HepG2 (cell line): ENCODE data around the gene POLR1E. TPM values are rescaled to one million over a fixed set of nuclear protein-coding genes. Genes with fewer than 3 reads are reported as not detected.

Experiments
- ATF7-NPFF ChIP-seq: sonication (generic); formaldehyde crosslinking; IDR thresholded peaks from 2 replicates; pipeline ENCODE4 v1.8.1; 2023; ENCODE audit warnings: mild to moderate bottlenecking, low read depth, missing genetic modification reagents, moderate library complexity
- BCL6 ChIP-seq: IDR thresholded peaks from 2 replicates; pipeline ENCODE4 v1.6.1; 2016; ENCODE audit warnings: missing genetic modification reagents, missing compliant biosample characterization
- ETV6 ChIP-seq: sonication (generic); formaldehyde crosslinking; conservative IDR thresholded peaks from 2 replicates; pipeline ENCODE4 v1.4.0; 2020; ENCODE audit warnings: missing genetic modification reagents
- FOXC1 ChIP-seq: sonication (generic); formaldehyde crosslinking; IDR thresholded peaks from 2 replicates; pipeline ENCODE4 v1.8.0; 2022; ENCODE audit warnings: mild to moderate bottlenecking, missing genetic modification reagents, borderline replicate concordance
- KDM5B ChIP-seq: sonication (generic); formaldehyde crosslinking; IDR thresholded peaks from 2 replicates; pipeline ENCODE4 v1.4.0; 2020; ENCODE audit warnings: missing genetic modification reagents, mild to moderate bottlenecking, borderline replicate concordance
- KLF13 ChIP-seq: sonication (generic); formaldehyde crosslinking; IDR thresholded peaks from 2 replicates; pipeline ENCODE4 v1.4.0; 2020; ENCODE audit warnings: mild to moderate bottlenecking, missing genetic modification reagents
- MTA1 ChIP-seq: sonication (generic); formaldehyde crosslinking; IDR thresholded peaks from 2 replicates; pipeline ENCODE4 v1.4.0; 2020; ENCODE audit warnings: missing genetic modification reagents, mild to moderate bottlenecking, borderline replicate concordance
- SP140L ChIP-seq: sonication (generic); formaldehyde crosslinking; IDR thresholded peaks from 2 replicates; pipeline ENCODE4 v1.4.0; 2020; ENCODE audit warnings: missing genetic modification reagents, borderline replicate concordance
- TEAD2 ChIP-seq: sonication (generic); formaldehyde crosslinking; IDR thresholded peaks from 2 replicates; pipeline ENCODE4 v1.9.0; 2021; ENCODE audit warnings: missing genetic modification reagents
- TMF1 ChIP-seq: sonication (generic); formaldehyde crosslinking; IDR thresholded peaks from 2 replicates; pipeline ENCODE4 v1.8.1; 2022; ENCODE audit warnings: low read depth, missing genetic modification reagents
- WIZ ChIP-seq: sonication (generic); formaldehyde crosslinking; IDR thresholded peaks from 2 replicates; pipeline ENCODE4 v1.5.1; 2020; ENCODE audit warnings: mild to moderate bottlenecking, missing genetic modification reagents
- YEATS4 ChIP-seq: sonication (generic); formaldehyde crosslinking; IDR thresholded peaks from 2 replicates; pipeline ENCODE4 v1.4.0; 2020; ENCODE audit warnings: missing genetic modification reagents, borderline replicate concordance
- ZKSCAN8 ChIP-seq: IDR thresholded peaks from 2 replicates; pipeline ENCODE4 v1.6.1; 2016; ENCODE audit warnings: borderline replicate concordance, missing genetic modification reagents, missing compliant biosample characterization
- ZNF180 ChIP-seq: sonication (generic); formaldehyde crosslinking; IDR thresholded peaks from 2 replicates; pipeline ENCODE4 v1.4.0; 2020; ENCODE audit warnings: low read depth, missing genetic modification reagents, borderline replicate concordance
- ZNF607 ChIP-seq: sonication (generic); formaldehyde crosslinking; IDR thresholded peaks from 2 replicates; pipeline ENCODE4 v1.5.1; 2020; ENCODE audit warnings: missing genetic modification reagents, mild to moderate bottlenecking, borderline replicate concordance
- ZNF710 ChIP-seq: sonication (generic); formaldehyde crosslinking; IDR thresholded peaks from 2 replicates; pipeline ENCODE4 v1.5.0; 2020; ENCODE audit warnings: mild to moderate bottlenecking, missing genetic modification reagents, borderline replicate concordance
- polyA plus RNA-seq, 8 experiments: library from polyadenylated mRNA; depleted of rRNA in 3 of 8; stranded (reverse) in 7 of 8; unstranded in 1 of 8; fragments of >200 nt; fragmentation: Illumina TruSeq in 4 of 8; extraction: Trizol in 4 of 8; gene quantifications; 2 replicates each; pipeline versions ENCODE4 v1.2.1 to v1.2.3, GENCODE V29; 2011 to 2016; ENCODE audit warnings: low read depth in 4 of 8, missing spikeins in 1 of 8, mixed read lengths in 1 of 8; ENCODE audit not compliant: insufficient read depth in 1 of 8
- total RNA-seq, 5 experiments: library from RNA; depleted of rRNA; stranded (reverse); fragments of >200 nt; fragmentation: Illumina TruSeq; extraction: Trizol; gene quantifications; 2 replicates each; pipeline ENCODE4 v1.2.3, GENCODE V29; 2016; ENCODE audit warnings: low read depth in 1 of 5
- TF ChIP-seq, protein P1 (sequence below): sonication (generic); formaldehyde crosslinking; IDR thresholded peaks from 2 replicates; pipeline ENCODE4 v1.5.1; 2020; ENCODE audit warnings: mild to moderate bottlenecking, missing genetic modification reagents, borderline replicate concordance
- TF ChIP-seq, protein P2 (sequence below): IDR thresholded peaks from 2 replicates; pipeline ENCODE4 v1.6.1; 2016; ENCODE audit warnings: mild to moderate bottlenecking
- TF ChIP-seq, protein P3 (sequence below): IDR thresholded peaks from 2 replicates; pipeline ENCODE4 v1.6.1; 2016; ENCODE audit warnings: mild to moderate bottlenecking, missing biosample characterization, missing genetic modification reagents

Gene POLR1E
- total and polyA plus RNA-seq, 2 of the 13 experiments (the other 11 are each of a cell fraction or from before 2014, with no cell fraction given): 23.0 to 37.8 TPM

- TF ChIP-seq, protein P1, sequence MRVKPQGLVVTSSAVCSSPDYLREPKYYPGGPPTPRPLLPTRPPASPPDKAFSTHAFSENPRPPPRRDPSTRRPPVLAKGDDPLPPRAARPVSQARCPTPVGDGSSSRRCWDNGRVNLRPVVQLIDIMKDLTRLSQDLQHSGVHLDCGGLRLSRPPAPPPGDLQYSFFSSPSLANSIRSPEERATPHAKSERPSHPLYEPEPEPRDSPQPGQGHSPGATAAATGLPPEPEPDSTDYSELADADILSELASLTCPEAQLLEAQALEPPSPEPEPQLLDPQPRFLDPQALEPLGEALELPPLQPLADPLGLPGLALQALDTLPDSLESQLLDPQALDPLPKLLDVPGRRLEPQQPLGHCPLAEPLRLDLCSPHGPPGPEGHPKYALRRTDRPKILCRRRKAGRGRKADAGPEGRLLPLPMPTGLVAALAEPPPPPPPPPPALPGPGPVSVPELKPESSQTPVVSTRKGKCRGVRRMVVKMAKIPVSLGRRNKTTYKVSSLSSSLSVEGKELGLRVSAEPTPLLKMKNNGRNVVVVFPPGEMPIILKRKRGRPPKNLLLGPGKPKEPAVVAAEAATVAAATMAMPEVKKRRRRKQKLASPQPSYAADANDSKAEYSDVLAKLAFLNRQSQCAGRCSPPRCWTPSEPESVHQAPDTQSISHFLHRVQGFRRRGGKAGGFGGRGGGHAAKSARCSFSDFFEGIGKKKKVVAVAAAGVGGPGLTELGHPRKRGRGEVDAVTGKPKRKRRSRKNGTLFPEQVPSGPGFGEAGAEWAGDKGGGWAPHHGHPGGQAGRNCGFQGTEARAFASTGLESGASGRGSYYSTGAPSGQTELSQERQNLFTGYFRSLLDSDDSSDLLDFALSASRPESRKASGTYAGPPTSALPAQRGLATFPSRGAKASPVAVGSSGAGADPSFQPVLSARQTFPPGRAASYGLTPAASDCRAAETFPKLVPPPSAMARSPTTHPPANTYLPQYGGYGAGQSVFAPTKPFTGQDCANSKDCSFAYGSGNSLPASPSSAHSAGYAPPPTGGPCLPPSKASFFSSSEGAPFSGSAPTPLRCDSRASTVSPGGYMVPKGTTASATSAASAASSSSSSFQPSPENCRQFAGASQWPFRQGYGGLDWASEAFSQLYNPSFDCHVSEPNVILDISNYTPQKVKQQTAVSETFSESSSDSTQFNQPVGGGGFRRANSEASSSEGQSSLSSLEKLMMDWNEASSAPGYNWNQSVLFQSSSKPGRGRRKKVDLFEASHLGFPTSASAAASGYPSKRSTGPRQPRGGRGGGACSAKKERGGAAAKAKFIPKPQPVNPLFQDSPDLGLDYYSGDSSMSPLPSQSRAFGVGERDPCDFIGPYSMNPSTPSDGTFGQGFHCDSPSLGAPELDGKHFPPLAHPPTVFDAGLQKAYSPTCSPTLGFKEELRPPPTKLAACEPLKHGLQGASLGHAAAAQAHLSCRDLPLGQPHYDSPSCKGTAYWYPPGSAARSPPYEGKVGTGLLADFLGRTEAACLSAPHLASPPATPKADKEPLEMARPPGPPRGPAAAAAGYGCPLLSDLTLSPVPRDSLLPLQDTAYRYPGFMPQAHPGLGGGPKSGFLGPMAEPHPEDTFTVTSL (CRISPR knock-in tag): no peak
- TF ChIP-seq ATF7-NPFF (CRISPR knock-in tag) (0 out of 2 replicates have a peak, but pooled peaks have one; percentile 39), ZKSCAN8 (CRISPR knock-in tag) (0 out of 2 replicates have a peak, but pooled peaks have one; percentile 40), SP140L (CRISPR knock-in tag) (0 out of 2 replicates have a peak, but pooled peaks have one; percentile 41), KDM5B (CRISPR knock-in tag) (peak; percentile 65; the same call in 1 of the 2 replicates), ZNF607 (no peak; the same call in 1 of the 2 replicates), ZNF710 (CRISPR knock-in tag) (0 out of 2 replicates have a peak, but pooled peaks have one; percentile 49), YEATS4 (CRISPR knock-in tag) (peak; percentile 60), FOXC1 (CRISPR knock-in tag) (no peak), ETV6 (0 out of 2 replicates have a peak, but pooled peaks have one; percentile 17), ZNF180 (CRISPR knock-in tag) (no peak), WIZ (CRISPR knock-in tag) (no peak), MTA1 (0 out of 2 replicates have a peak, but pooled peaks have one; percentile 5), TEAD2 (CRISPR knock-in tag) (no peak), TMF1 (CRISPR knock-in tag) (no peak), BCL6 (CRISPR knock-in tag) (no peak), KLF13 (CRISPR knock-in tag) (no peak)
- TF ChIP-seq, protein P2, sequence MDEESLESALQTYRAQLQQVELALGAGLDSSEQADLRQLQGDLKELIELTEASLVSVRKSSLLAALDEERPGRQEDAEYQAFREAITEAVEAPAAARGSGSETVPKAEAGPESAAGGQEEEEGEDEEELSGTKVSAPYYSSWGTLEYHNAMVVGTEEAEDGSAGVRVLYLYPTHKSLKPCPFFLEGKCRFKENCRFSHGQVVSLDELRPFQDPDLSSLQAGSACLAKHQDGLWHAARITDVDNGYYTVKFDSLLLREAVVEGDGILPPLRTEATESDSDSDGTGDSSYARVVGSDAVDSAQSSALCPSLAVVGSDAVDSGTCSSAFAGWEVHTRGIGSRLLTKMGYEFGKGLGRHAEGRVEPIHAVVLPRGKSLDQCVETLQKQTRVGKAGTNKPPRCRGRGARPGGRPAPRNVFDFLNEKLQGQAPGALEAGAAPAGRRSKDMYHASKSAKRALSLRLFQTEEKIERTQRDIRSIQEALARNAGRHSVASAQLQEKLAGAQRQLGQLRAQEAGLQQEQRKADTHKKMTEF (CRISPR knock-in tag): peak; percentile 14; the same call in 1 of the 2 replicates
- TF ChIP-seq, protein P3, sequence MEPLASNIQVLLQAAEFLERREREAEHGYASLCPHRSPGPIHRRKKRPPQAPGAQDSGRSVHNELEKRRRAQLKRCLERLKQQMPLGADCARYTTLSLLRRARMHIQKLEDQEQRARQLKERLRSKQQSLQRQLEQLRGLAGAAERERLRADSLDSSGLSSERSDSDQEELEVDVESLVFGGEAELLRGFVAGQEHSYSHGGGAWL (CRISPR knock-in tag): no peak; the same call in 1 of the 2 replicates
Observed at GRCh38 chr9:37466037-37466709, 19.6 kb upstream of the POLR1E start (continued).
